Hair follicle dermal papilla cell (primary cell): ENCODE data around the gene HSPB2. TPM values are rescaled to one million over a fixed set of nuclear protein-coding genes. Genes with fewer than 3 reads are reported as not detected.
A peak's percentile ranks its signal among the peaks of the same experiment; 100 is the strongest.

Experiments used
- small RNA-seq: library from RNA; depleted of rRNA; stranded (forward); fragments of <200 nt; gene quantifications from one replicate; pipeline ENCODE3, GENCODE V24; 2012
- total RNA-seq: library from RNA; depleted of rRNA; stranded (reverse); fragments of >200 nt; gene quantifications from 2 replicates; pipeline ENCODE4 v1.2.3, GENCODE V29; 2012

HSPB2 gene, protein sequence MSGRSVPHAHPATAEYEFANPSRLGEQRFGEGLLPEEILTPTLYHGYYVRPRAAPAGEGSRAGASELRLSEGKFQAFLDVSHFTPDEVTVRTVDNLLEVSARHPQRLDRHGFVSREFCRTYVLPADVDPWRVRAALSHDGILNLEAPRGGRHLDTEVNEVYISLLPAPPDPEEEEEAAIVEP
- 0.49 and 2.6 TPM in 2 replicates for total RNA-seq

DNA sequence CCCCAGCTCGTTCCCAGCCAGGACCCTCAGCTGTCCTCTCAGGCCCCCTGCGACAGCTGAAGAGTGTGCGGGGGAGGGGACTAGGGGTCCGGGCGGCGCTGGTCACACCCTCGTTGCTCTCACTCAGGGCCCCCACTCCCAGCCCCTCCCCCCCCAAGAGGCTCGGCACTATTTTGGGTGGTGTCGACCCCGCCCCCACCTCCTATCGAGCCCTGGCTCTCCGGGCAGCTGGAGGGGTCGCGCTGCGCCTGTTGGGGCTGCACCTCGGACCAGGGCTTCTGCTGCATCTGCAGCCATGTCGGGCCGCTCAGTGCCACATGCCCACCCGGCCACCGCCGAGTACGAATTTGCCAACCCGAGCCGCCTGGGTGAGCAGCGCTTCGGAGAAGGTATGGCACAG is at the start of gene HSPB2:
Gene HSPB2, plus strand, starts transcription at position 200 of the 400 bp plus-strand sequence. Its CDS starts 96 bp downstream, at position 296.

DNA sequence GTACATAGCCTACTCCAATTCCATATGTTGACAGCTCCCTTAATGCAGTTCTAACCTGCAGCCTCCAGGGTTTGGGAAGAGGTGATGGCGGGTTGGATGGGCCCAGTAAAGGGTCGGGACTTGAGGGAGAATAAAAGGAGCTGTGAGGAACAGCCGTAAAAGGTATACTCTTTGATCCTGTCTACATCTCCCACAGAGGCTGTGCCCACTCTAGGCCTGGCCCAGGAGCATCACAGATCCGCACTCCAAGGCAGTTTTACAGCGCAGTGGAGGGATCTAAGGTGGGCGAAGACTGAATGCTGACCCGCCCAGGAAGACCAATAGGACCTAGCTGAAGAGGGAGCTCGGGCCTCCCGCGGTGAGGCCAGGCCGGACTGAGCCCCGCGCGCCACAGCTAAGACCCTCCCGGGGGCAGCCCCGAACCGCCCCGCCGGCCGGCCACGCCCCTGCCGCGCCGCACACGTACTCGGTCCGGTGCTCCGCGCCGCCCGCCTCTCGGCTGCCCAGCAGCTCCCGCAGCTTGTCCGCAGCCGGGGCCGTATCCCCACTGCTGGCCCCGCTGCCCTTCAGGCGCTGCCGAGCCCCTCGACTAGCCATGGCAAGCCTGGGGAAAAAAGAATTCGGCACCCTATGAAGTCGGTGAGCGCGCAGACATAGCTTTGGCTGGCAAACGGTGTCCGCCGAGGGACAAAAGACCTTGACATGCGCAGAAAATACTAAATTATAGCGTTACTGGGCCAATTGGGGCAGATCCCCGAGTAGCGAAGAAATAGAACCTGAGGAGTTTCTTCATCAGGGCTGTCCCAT is 41.4 kb upstream of the HSPB2 start, which contains the start of gene ALG9:
Gene ALG9, minus strand, starts transcription at position 696 of the 807 bp plus-strand sequence. Its CDS starts 99 bp downstream, at position 597.

DNA sequence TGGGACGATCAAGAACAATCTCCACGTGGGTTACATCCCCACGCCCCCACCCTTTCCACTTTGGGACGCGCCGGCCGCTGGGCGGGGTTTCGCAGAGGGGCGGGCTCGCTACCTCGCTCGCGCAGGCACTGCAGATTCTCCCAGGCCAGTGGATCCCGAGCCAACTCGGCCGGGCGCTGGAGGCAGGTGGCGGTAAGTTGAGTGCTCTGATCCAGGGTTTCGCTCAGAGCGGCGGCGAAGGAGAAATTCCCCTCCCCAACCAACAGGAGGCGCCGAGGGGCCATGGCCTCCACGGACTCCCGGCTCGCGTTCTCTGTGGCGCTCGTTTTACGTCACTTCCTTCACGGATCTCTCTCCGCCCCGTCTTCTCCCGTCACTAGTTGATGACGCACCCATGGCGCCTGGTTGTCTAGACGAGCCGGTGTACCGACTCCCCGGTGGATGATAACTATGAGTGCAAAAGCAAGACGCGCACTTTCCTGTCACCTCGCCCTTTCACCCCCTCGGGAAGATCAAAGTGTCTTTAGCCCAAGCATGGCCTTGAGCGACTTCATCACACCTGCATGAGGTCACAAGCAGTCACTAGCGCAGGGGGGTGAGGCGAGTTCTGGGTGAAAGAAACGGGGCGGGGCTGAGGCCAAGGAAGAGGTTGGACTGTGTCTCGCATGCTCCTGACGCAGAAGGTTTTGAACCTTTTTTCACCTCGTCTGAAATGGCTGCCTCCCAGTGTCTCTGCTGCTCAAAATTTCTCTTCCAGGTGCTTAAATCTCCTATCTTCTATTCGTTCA is 33.5 kb upstream of the HSPB2 start, which contains the start of the genes CFAP68 and FDXACB1:
Gene CFAP68, plus strand, starts transcription at position 693 of the 788 bp plus-strand sequence. Its CDS starts 20 bp downstream, at position 713.
Gene FDXACB1, minus strand, starts transcription at position 317 of the 788 bp plus-strand sequence. Its CDS starts 33 bp downstream, at position 284.

DNA sequence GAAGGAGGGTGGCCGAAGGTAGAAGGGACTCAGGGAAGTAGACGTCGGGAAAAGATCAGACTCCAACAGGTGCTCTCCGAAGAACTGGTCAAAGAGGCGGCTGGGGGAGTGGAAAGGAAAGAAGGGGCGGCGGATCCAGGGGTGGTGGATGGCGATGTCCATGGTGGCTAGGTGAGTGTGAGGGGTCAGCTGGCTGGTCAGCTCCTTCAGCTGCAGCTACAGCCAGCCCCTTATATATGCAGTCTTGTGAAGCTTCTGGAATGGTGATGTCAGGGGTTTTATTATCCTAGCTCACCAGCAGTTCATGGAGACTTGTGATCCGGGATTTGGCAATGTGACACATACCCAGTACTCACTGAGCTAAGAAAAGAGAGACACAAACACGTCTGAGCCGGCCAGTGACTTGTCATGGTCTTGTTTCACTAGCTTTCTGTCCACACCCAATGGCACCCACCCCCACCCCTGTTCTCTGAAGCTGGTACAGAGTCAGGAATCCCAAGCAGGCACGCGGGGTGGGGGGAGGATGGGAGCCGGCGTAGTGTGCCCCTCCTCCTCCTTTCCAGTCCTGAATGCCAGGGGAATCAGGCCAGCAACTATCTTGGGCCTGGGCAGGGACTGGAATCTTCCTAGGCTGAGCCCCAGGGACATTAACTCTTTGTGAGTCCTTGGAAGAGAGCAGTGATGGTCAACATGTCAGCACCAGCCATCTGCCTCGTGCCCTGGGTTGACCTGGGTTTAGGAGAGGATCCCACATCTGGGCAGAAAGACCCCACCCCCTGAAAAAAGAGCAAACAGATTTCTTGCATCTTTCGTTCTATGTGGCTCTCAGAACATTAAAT is 752 bp upstream of the HSPB2 start, which contains the start of gene CRYAB:
Gene CRYAB, minus strand, starts transcription at position 208 of the 839 bp plus-strand sequence. Its CDS starts 46 bp downstream, at position 162.

DNA sequence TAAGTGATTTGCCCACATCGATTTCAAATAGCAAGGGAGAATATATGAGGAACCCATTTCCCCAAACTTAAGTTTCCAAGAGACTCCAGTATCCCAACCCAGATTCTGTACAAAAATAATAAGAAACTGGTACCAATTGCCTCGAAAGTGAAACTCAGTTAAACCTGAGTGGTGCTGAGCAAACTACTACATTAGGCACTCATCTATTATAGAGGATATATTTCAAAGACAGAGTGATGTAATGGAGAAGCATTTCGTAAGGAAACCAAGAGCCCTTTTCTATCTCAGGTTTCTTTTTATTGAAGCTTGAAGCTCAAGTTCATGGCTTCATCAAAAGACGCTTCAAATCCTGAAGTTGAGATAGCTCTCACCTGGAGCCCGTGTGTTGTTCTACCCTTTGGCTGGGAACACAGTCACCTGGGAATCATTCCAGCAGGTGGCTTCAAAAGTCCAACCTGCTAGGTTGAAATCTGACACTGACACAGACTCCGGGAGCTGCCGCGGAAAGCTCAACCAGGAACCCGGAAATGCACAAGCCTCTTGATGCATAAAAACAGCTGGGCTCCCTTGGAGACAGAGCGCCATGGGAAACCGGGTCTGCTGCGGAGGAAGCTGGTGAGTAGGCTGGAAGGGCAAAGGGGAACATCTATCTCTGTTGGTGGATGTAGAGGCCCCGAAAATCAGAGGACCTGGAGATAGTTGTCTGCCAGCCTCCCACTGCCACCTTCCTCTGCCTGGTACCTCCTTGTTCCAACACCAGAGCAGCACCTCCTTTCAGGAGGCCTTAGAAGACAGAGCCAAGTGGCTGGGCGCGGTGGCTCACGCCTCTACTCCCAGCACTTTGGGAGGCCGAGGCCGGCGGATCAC is 6.1 kb downstream of the HSPB2 start, which contains the start of gene C11orf52:
Gene C11orf52, plus strand, starts transcription at position 524 of the 867 bp plus-strand sequence. Its CDS starts 60 bp downstream, at position 584.

Small RNA genes within 50 kb of the gene (small RNA-seq; reads per million reads assigned to genes)
- not detected for gene C11orf52
- not detected for gene GNG5P3
- not detected for gene RNA5SP351
- gene RPL37AP8: 1.4 reads per million, percentile 30 among the genes with 10 or more reads in this experiment

Other genes with a start within 250 kb of the HSPB2 start
- gene PPP2R1B, start 146.3 kb upstream of the HSPB2 start, total RNA-seq: 26.1 and 26.4 TPM in 2 replicates
- 38.8 and 41.2 TPM in 2 replicates for gene ALG9, start 41.2 kb upstream of the HSPB2 start, total RNA-seq
- 2.1 and 2.4 TPM in 2 replicates for gene FDXACB1, start 33.6 kb upstream of the HSPB2 start, total RNA-seq
- gene CFAP68, start 33.2 kb upstream of the HSPB2 start, total RNA-seq: 3.8 and 3.9 TPM in 2 replicates
- gene CRYAB, start 964 bp upstream of the HSPB2 start, total RNA-seq: 35.2 and 47.7 TPM in 2 replicates
- gene C11orf52, start 6.2 kb downstream of the HSPB2 start, total RNA-seq: 0.49 and 1.3 TPM in 2 replicates
- gene DIXDC1, start 24.6 kb downstream of the HSPB2 start, total RNA-seq: 31.5 and 32.9 TPM in 2 replicates
- gene DLAT, start 112.7 kb downstream of the HSPB2 start, total RNA-seq: 33.3 and 41.1 TPM in 2 replicates
- gene PIH1D2, start 161.3 kb downstream of the HSPB2 start, total RNA-seq: 2.9 and 3.9 TPM in 2 replicates
- 22.3 and 25.5 TPM in 2 replicates for gene NKAPD1, start 161.6 kb downstream of the HSPB2 start, total RNA-seq
- gene TIMM8B, start 174.0 kb downstream of the HSPB2 start, total RNA-seq: 17.7 and 21.9 TPM in 2 replicates
- gene SDHD, start 174.1 kb downstream of the HSPB2 start, total RNA-seq: 80.3 and 88.9 TPM in 2 replicates